ENCODE measurements around the gene FARS2.

GRCh38 chr6:5718231-5718947 lies 457.1 kb downstream of the FARS2 start:
- TF ChIP-seq CTCF (conservative IDR thresholded peaks at IDR 0.05 in 1 of 2, IDR thresholded peaks at IDR 0.05 in 1 of 2; ENCODE audit: low read depth in 1 of 2, low read length in 2 of 2) (no peak), EZH2 (IDR thresholded peaks at IDR 0.05; ENCODE audit: low read length, missing control alignments) (no peak)

Data from fibroblast of lung (primary cell).